Glomerular visceral epithelial cell (primary cell): ENCODE results near the gene CMPK1.
A peak's percentile ranks its signal among the peaks of the same experiment; 100 is the strongest.
"Not testable (repeated sequence)": the region's sequence is repeated elsewhere in the genome, so short reads cannot be mapped to it uniquely, and the experiment has no call there.

Experiments
- DNase-seq: peaks from one replicate; pipeline ENCODE4 v3.0.0-alpha.2; 2016; ENCODE audit errors: extremely low spot score

Gene CMPK1

GRCh38 chr1:47338249-47339077, 4.9 kb downstream of the CMPK1 start:
- DNase-seq = no peak

GRCh38 chr1:47340227-47340626, 6.6 kb downstream of the CMPK1 start:
- no peak for DNase-seq

DNA sequence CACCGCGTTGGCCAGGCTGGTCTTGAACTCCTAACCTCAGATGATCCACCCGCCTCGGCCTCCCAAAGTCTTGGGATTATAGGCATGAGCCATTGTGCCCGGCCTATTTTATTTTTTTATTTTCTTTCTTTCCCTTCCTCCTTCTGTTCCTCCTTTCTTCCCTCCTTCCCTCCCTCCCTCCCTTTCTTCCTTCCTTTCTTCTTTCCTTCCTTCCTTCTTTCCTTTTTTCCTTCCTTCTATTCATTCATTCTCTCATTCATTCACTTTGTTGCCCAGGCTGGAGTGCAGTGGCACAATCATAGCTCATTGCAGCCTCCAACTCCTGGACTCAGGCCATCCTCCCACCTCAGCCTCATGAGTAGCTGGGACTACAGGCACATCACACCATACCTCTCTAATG, 13.4 kb downstream of the CMPK1 start:
- DNase-seq = not testable (repeated sequence)

DNA sequence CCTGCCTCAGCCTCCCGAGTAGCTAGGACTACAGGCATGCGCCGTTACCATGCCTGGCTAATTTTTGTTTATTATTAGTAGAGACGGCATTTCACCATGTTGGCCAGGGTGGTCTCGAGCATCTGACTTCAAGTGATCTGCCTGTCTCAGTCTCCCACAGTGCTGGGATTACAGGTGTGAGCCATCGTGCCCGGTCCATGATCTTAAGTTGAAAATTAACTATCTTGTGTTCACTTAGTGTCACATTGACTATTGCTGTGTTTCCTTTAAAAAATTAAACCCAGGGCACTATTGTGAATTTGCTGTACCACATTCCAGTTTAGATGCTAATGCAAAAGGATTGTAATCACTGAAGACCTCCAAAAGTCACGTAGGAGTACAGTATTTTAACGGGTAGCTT, 14.1 kb downstream of the CMPK1 start:
- no peak for DNase-seq

DNA sequence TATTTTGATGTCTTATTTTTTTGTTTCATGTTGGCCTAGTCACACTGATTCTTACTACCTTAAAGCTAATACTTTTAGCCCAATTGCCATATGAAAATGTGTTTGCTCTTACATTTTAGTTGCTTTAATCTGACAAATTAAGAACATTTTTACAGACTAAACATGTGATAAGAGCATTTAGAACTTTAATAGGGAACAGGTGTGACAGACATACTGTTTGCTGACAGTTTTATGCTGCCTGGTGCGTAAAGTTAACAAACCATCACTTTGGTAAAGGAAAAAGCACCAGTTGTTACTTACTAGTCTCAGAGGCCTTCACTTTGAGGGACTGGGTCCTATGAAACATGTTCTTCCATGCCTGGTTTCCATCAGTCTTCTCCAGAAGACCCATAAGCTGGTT, 14.7 kb downstream of the CMPK1 start:
- DNase-seq = no peak

DNA sequence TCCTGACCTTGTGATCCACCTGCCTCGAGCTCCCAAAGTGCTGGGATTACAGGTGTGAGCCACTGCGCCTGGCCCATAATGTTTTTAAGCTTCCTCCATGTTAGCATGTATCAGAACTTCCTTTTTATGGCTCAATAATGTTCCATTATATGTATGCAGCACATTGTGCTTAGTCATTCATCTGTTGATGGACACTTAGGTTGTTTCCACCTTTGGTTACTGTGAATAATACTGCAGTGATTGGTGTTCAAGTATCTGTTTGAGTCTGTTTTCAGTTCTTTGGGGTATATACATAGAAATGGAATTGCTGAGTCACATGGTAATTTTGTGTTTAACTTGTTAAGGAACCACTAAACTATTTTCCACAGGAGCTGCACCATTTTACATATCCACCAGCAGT, 17.7 kb downstream of the CMPK1 start:
- no peak for DNase-seq

- no peak for DNase-seq
Observed at GRCh38 chr1:47361380-47361779, 27.8 kb downstream of the CMPK1 start.

- DNase-seq = no peak
Observed at GRCh38 chr1:47362828-47363227, 29.2 kb downstream of the CMPK1 start.

- no peak for DNase-seq
Observed at GRCh38 chr1:47367651-47368050, 34.1 kb downstream of the CMPK1 start.

DNA sequence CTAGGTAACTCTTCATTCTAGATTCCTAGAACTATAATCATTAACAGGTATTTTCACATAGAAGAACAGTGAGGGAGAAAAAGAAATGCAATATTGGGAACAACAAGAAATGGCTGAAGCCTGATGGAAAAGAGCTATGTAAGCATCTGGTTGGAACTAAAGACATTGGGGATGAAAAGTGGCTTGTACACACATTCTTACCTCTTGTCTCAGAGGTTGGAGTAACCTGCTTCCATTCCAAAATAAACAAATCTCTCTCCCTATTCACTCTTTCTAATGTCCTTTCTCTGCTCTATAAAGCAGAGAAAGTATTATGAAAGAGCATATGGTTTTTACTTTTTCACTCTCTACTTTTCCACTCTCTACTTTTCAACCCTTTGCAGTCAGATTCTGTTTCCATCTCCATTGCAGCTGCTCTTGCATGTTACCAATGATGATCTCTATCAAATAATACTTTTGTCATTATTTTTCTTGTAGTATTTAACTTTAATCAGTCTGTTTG, 37.5 kb downstream of the CMPK1 start:
- DNase-seq = no peak

DNA sequence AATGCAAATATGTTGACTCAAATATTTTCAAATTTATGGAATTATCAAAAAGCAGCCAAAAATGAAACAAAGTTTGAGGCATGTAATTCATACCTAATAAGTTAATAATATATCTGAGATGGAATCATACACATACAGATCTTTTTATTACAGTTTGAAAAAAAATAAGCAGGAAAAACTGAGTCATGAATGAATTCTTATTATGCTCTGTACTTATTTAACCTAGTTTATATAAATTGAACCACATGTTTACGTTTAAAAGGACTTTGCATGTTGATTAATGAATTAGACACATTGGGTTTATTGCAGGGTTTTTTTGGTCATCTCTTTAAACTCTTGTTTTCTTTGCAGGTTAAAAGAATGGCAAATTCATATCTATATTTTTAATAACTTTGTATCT, 40.9 kb downstream of the CMPK1 start:
- no peak for DNase-seq

DNA sequence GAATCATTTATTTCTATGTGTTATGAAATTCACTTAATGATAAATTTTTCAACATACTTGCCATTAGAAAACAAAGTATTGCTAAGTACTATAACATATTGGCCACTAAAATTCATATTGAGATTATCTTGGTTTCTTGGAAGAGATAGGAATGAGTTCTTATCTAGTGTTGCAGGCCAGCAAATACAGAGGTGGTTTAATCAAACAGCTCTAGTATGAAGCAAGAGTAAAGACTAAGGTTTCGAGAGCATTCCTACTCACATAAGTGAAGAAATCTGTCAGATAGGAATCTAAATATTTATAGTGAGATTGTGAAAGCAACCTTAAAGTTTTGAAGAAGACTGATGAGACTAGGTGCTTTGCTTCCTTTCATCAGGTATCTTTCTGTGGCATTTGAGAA, 44.6 kb downstream of the CMPK1 start:
- DNase-seq = no peak

DNA sequence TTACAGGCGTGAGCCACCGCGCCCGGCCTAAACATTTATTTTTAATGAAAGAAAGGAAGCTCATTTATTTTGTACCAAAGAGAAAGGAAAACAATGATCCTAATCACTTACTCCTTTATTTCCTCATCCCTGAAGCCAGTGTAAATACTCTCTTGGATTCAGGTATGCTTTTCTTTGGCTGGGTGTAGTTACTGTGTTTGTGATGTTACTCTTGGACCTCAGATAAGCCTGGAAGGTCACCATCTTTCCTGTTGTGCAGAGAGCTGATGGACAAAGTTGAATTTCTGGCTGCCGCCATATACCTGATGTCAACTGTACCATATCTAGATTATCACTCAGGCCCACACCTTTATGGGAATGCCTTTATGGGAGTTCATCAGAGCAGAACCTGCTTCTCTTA, 47.1 kb downstream of the CMPK1 start:
- DNase-seq = no peak

DNA sequence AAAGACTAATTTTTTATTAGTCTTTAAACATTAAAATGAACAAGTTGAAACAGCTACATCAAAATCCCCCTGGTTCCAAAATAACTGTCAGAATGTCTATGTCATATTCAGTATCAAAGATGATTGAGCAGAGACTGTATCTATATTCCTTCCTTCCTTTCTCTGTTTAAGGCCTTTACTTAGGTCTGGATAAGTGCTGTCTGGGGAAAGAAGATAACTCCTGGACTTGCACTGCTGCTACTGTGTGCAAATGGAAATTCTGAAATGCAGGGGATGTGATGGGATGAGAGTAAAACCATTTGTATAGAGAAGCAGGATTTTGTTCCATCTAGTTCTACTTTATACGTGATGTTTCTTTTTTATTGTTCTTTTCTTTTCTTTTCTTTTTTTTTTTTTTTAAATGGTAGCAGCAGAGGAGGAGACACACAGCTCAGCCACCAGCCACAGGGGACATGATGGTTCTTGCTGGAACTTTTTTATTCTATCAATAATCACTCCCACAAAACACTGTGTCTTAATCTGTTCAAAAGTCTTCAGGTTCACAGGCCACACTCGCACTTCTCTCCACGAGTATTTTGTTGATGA, 48.9 kb downstream of the CMPK1 start:
- DNase-seq = no peak

- no peak for DNase-seq
Observed at GRCh38 chr1:47384083-47384482, 50.5 kb downstream of the CMPK1 start.

DNA sequence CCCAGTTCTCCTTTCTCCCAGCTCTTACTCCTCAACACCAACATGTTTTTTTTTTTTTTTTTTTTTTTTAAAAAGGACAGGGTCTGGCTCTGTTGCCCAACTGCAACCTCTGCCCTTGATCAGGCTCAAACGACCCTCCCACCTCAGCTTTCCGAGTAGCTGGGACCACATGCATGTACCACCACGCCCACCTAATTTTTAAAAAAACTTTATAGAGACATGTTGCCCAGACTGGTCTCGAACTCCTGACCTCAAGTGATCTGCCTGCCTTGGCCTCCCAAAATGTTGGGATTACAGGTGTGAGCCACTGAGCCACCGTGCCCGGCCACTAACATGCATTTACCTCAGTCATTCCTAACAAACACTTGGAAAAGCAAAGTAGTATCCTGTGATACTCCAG, 51.4 kb downstream of the CMPK1 start:
- DNase-seq = no peak

- DNase-seq = no peak
Observed at GRCh38 chr1:47386268-47386667, 52.7 kb downstream of the CMPK1 start.

GRCh38 chr1:47388030-47388890, 54.7 kb downstream of the CMPK1 start:
- no peak for DNase-seq

DNA sequence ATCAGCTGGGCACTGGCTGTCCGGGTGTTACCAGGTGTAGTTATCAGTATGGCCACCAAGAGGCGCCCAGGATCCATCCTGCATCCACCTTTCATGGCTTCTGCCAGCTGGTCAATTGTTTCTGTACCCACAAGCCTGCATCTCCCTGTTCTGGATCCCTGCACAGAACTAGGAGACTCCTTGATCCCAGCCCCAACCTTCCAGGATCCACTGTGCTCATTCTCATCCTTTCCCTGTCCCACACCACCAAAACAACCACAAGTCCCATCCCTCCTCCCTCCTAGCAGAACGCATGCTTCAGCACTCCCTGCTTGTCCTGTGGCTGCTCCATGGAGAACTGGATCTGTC, 55.3 kb downstream of the CMPK1 start:
- peak; percentile 67 for DNase-seq

- DNase-seq = no peak
Observed at GRCh38 chr1:47389731-47390130, 56.1 kb downstream of the CMPK1 start.

GRCh38 chr1:47390843-47391242, 57.3 kb downstream of the CMPK1 start:
- DNase-seq = no peak

GRCh38 chr1:47393141-47393540, 59.6 kb downstream of the CMPK1 start:
- no peak for DNase-seq

GRCh38 chr1:47395433-47395832, 61.8 kb downstream of the CMPK1 start:
- no peak for DNase-seq
